SU-DHL-6 (cell line): ENCODE results near the gene FAM124A.

Experiments
- H2AFZ ChIP-seq: fragments of 200-600 bp; sonication (generic); 2 replicates; pipeline ENCODE4 v1.6.1; 2014; ENCODE audit warnings: low read depth, mild to moderate bottlenecking, moderate library complexity, mixed read lengths, antibody characterized with exemption, low read length; ENCODE audit not compliant: severe bottlenecking
- H3F3A ChIP-seq: fragments of 200-600 bp; shearing (Covaris generic); 2 replicates; pipeline ENCODE4 v1.6.0; 2016; ENCODE audit warnings: antibody characterized with exemption, mild to moderate bottlenecking; ENCODE audit not compliant: insufficient read depth
- H3K27ac ChIP-seq: fragments of 200-600 bp; sonication (generic); 2 replicates; pipeline ENCODE4 v1.5.1; 2016; ENCODE audit warnings: low read depth, mild to moderate bottlenecking, low read length, moderate library complexity, mixed read lengths
- H3K27me3 ChIP-seq: fragments of 200-600 bp; sonication (generic), shearing (Covaris generic); 2 replicates; pipeline ENCODE4 v1.6.0; 2014; ENCODE audit warnings: mild to moderate bottlenecking, low read length
- H3K36me3 ChIP-seq: fragments of 200-600 bp; sonication (generic); 2 replicates; pipeline ENCODE4 v1.6.1; 2014; ENCODE audit warnings: mild to moderate bottlenecking, low read length, mixed read lengths
- H3K4me2 ChIP-seq: fragments of 300-600, 200-600 bp; shearing (Covaris generic), sonication (generic); 2 replicates; pipeline ENCODE4 v1.6.0; 2014; ENCODE audit warnings: low read length, low read depth, mild to moderate bottlenecking; ENCODE audit not compliant: poor library complexity, severe bottlenecking
- H3K4me3 ChIP-seq: fragments of 200-600 bp; sonication (generic); 2 replicates; pipeline ENCODE4 v1.5.1; 2014; ENCODE audit warnings: antibody characterized with exemption, low read length, mild to moderate bottlenecking, mixed read lengths; ENCODE audit not compliant: insufficient read depth, poor library complexity, severe bottlenecking
- H3K79me2 ChIP-seq: fragments of 200-600 bp; sonication (generic); 2 replicates; pipeline ENCODE4 v1.6.1; 2014; ENCODE audit warnings: mild to moderate bottlenecking, low read length, moderate library complexity; ENCODE audit not compliant: insufficient read depth
- H3K9ac ChIP-seq: fragments of 200-600 bp; sonication (generic); 2 replicates; pipeline ENCODE4 v1.7.0; 2014; ENCODE audit warnings: mild to moderate bottlenecking, low read length
- H3K9me2 ChIP-seq: fragments of 200-600 bp; sonication (generic); replicated peaks from 2 replicates; pipeline ENCODE4 v1.6.1; 2014; ENCODE audit warnings: low read length; ENCODE audit not compliant: insufficient read depth
- H3K9me3 ChIP-seq: fragments of 200-600 bp; sonication (generic); 2 replicates; pipeline ENCODE4 v1.6.1; 2014; ENCODE audit warnings: low read length, mixed read lengths; ENCODE audit not compliant: insufficient read depth
- H4K20me1 ChIP-seq: fragments of 200-600 bp; sonication (generic); 2 replicates; pipeline ENCODE4 v1.6.1; 2014; ENCODE audit warnings: low read depth, mild to moderate bottlenecking, antibody characterized with exemption, low read length, moderate library complexity, mixed read lengths
- EZH2phosphoT487 ChIP-seq: fragments of 200-600 bp; sonication (generic), shearing (Covaris generic); conservative IDR thresholded peaks from 2 replicates; pipeline ENCODE4 v1.6.1; 2018; ENCODE audit warnings: mild to moderate bottlenecking, antibody characterized with exemption, low read length, moderate library complexity, mixed read lengths
- TF ChIP-seq, protein P1 (sequence below): fragments of 200-600 bp; sonication (generic); IDR thresholded peaks from one replicate; pipeline ENCODE4 v1.5.1; 2017; ENCODE audit warnings: antibody characterized with exemption, mild to moderate bottlenecking, low read length, moderate library complexity; ENCODE audit not compliant: insufficient read depth, poor library complexity, severe bottlenecking

The FAM124A gene

DNA sequence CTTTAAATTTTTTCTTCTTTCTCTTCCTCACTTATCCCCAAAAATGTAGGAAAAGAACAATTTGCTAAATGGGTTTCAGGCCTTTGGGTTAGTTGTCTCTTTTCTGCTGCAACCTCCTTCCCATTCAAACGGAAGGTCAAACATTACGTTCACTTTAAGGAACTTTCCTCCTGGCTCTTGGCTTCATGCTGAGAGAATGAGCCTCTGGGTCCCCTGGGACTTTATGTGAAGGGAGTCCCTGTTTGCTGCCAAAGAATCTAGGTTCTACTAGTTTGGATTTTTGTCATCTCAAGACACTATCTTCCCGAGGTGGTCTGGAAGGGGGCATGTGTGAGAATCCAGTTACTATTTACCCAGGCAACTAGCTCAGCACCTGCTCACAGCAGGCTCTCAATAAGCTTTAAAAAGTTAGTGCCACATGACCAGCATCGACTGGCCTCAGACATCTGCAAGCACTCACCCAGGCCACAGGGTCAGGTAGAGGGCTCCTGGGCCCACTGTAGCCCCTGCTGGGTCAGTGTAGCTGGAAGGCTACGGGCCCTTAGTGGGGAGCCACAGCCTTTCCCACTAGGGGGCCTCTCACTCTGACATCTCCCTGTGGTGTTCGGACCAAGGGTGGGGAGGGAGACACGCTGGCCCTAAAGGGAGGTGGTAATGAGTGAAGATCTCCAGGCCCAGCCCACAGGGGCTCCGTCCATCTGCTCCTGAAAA lies 40.5 kb downstream of the FAM124A start:
- Histone ChIP-seq H3K4me3 (no peak overlapping the region), H2AFZ (no peak overlapping the region), H3K79me2 (no peaks in the 10 kb centered on the region), H3F3A (no peaks in the 10 kb centered on the region), H3K4me2 (no peak overlapping the region), H3K9me3 (no peaks in the 10 kb centered on the region), H3K9ac (no peak overlapping the region), H3K27ac (no peak overlapping the region), H4K20me1 (no peaks in the 10 kb centered on the region), H3K9me2 (no peaks in the 10 kb centered on the region), H3K36me3 (no peaks in the 10 kb centered on the region), H3K27me3 (no peaks in the 10 kb centered on the region)
- TF ChIP-seq EZH2phosphoT487: no peak
- TF ChIP-seq, protein P1, sequence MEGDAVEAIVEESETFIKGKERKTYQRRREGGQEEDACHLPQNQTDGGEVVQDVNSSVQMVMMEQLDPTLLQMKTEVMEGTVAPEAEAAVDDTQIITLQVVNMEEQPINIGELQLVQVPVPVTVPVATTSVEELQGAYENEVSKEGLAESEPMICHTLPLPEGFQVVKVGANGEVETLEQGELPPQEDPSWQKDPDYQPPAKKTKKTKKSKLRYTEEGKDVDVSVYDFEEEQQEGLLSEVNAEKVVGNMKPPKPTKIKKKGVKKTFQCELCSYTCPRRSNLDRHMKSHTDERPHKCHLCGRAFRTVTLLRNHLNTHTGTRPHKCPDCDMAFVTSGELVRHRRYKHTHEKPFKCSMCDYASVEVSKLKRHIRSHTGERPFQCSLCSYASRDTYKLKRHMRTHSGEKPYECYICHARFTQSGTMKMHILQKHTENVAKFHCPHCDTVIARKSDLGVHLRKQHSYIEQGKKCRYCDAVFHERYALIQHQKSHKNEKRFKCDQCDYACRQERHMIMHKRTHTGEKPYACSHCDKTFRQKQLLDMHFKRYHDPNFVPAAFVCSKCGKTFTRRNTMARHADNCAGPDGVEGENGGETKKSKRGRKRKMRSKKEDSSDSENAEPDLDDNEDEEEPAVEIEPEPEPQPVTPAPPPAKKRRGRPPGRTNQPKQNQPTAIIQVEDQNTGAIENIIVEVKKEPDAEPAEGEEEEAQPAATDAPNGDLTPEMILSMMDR: peak; percentile 21

DNA sequence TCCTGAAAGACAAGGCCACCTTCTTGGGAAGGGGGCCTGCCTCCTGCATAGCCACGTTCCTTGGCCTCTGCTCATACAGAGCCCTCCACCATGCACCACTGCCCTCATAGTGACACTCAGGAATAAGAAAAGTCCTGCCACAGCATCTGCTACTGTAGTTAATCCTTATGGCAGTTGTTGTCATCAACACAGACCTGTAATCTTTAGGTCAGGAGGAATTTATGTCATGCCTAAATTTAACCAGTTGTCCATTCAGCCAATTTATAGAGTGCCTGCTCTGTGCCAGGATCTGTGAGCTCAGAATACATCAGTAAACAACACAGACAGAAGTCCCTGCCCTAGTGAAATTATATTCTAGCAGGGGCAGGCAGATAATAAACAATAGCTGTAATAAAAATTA lies 44.4 kb downstream of the FAM124A start:
- H3K27ac ChIP-seq: no peak overlapping the region
- no peak overlapping the region for H3K4me3 ChIP-seq
- no peaks in the 10 kb centered on the region for H3K27me3 ChIP-seq
- no peak overlapping the region for H3K4me2 ChIP-seq
- H2AFZ ChIP-seq: no peak overlapping the region
- no peak overlapping the region for H3K9ac ChIP-seq
- H3F3A ChIP-seq: no peaks in the 10 kb centered on the region
- no peaks in the 10 kb centered on the region for H3K36me3 ChIP-seq
- no peaks in the 10 kb centered on the region for H4K20me1 ChIP-seq
- TF ChIP-seq, protein P1: no peak
- TF ChIP-seq EZH2phosphoT487: no peak
- no peaks in the 10 kb centered on the region for H3K79me2 ChIP-seq
- H3K9me2 ChIP-seq: no peaks in the 10 kb centered on the region
- H3K9me3 ChIP-seq: no peaks in the 10 kb centered on the region

DNA sequence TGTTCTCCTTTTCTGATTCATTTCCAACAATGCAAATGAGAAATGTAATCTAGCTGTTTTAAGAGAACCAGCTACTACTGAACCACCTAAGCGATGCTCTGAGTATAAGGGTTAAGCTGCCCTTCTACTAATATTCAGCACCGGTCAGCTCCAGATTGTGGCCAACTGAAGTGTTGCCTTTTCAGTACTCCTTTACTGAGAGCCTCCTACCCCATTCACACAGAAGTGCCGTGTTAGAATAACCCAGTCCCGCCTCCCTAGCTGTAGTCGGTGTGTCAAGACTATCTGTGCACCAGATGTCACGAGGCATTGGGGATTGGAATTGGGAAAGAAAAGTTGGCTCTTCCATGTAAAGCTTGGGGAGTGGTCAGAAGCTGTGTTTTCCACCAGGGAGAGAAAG lies 45.4 kb downstream of the FAM124A start:
- Histone ChIP-seq H3K4me3 (no peak overlapping the region), H3K9me3 (no peaks in the 10 kb centered on the region), H2AFZ (no peak overlapping the region), H3K9me2 (no peaks in the 10 kb centered on the region), H3K36me3 (no peaks in the 10 kb centered on the region), H3F3A (no peaks in the 10 kb centered on the region), H3K27me3 (no peaks in the 10 kb centered on the region), H3K9ac (no peak overlapping the region), H3K27ac (no peak overlapping the region), H3K4me2 (no peak overlapping the region), H4K20me1 (no peaks in the 10 kb centered on the region), H3K79me2 (no peaks in the 10 kb centered on the region)
- TF ChIP-seq, protein P1: no peak
- no peak for TF ChIP-seq EZH2phosphoT487
